Measurements from ENCODE around the gene XPO1.
"Not testable (repeated sequence)": the region's sequence is repeated elsewhere in the genome, so short reads cannot be mapped to it uniquely, and the experiment has no call there.

XPO1 gene

DNA sequence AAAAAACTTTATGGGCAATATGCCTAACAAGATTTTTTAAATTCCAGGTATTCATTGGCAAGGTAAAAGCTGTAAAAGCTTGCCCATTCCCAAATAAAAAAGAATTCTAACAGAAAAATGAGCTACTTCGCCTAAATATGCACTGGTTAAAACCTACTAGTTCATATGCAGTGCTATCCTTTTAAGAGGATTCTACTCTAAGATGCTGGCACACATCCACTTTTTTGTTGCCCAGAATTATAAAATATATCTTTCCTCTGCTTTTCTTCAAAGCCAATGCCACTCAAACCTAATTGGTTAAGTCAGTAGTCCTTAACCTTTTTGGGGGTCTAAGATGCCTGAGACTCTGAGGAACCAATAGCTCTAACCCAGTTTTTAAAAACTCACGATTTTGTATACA is 3.2 kb downstream of the XPO1 start:
- no peak for DNase-seq (ENCODE audit: low read depth in 2 of 2)

DNA sequence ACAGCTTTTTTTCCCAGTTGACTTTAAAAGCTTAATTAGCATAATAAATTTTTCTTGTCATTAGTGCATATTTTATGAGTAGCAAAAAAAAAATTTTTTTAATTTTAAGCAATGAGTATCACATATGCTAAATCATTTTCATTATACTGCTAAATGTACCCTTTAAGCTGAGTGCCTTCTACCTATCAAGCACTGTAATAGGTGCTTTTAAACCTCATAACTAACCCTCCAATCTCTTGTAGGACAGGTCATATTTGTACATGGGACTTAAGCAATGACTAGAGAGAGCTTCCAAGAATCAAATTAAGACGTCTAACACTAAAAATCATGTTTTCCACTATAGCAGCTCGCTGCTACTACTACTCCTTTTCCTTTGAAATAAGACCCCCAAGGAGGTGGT is 7.4 kb downstream of the XPO1 start:
- DNase-seq (ENCODE audit: low read depth in 2 of 2): no peak

- DNase-seq (ENCODE audit: low read depth in 2 of 2): no peak
These were observed 8.0 kb downstream of the XPO1 start for GRCh38 chr2:61529944-61530735.

GRCh38 chr2:61520261-61520660 is 17.9 kb downstream of the XPO1 start:
- DNase-seq (ENCODE audit: low read depth in 2 of 2): no peak

GRCh38 chr2:61512768-61513398 is 25.3 kb downstream of the XPO1 start:
- DNase-seq (ENCODE audit: low read depth in 2 of 2): no peak

- no peak for DNase-seq (ENCODE audit: low read depth in 2 of 2)
These were observed 27.2 kb downstream of the XPO1 start for GRCh38 chr2:61510674-61511671.

- DNase-seq (ENCODE audit: low read depth in 2 of 2): no peak
These were observed 33.2 kb downstream of the XPO1 start for GRCh38 chr2:61504949-61505348.

- DNase-seq (ENCODE audit: low read depth in 2 of 2): no peak
These were observed 39.1 kb downstream of the XPO1 start for GRCh38 chr2:61499060-61499459.

- no peak for DNase-seq (ENCODE audit: low read depth in 2 of 2)
These were observed 44.6 kb downstream of the XPO1 start for GRCh38 chr2:61493523-61493942.

DNA sequence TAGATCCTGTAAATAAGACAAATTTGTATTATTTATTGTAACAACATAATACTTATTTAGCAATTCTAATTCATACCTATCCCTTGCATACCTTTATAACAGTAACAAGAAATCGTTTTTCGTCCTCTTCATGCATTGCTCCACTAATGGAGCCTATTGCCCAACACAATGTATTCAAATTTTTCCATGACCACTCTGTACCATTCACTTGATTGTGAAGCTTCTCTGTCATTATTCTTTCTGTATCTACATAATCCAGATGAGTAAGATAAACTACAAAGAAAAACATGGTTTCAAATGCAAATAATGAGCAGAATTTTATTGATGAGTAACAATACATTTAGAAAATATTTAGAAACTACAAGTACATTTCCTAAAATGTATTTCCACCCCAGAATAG is 45.7 kb downstream of the XPO1 start:
- no peak for DNase-seq (ENCODE audit: low read depth in 2 of 2)

DNA sequence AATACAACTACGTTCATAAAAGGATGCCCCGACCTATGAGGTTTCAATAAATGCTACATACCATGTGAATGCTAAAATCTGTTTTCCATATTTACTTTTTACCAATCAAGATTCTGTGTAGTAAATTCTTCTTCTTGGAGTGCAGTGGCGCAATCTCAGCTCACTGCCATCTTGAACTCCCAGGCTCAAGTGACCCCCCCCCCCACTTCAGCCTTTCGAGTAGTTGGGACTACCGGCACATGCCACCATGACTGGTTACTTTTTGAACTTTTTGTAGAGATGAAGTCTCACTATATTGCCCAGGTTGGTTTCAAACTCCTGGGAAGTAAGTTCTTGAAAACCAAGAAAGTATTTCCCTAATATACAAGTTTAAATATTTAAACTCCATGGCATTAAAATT is 52.9 kb downstream of the XPO1 start:
- DNase-seq (ENCODE audit: low read depth in 2 of 2): no peak

DNA sequence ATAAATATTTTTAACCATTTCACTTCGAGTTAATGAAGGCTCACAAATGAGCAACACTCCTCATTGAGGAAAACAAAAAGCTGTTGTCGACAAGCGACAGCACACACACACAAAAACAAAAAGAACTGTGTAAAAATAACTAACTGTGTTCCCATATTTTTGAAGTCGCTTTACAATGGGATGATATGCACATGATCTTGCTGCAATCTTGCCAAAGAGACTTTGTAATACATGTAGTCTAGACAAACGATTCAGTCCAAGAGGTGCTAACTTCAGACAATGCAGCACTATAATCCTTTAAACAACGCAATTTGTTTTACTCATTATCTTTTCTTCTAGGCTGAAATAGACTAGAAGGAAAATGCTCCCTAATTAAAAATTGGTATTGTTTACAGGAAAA is 60.1 kb downstream of the XPO1 start:
- no peak for DNase-seq (ENCODE audit: low read depth in 2 of 2)

DNA sequence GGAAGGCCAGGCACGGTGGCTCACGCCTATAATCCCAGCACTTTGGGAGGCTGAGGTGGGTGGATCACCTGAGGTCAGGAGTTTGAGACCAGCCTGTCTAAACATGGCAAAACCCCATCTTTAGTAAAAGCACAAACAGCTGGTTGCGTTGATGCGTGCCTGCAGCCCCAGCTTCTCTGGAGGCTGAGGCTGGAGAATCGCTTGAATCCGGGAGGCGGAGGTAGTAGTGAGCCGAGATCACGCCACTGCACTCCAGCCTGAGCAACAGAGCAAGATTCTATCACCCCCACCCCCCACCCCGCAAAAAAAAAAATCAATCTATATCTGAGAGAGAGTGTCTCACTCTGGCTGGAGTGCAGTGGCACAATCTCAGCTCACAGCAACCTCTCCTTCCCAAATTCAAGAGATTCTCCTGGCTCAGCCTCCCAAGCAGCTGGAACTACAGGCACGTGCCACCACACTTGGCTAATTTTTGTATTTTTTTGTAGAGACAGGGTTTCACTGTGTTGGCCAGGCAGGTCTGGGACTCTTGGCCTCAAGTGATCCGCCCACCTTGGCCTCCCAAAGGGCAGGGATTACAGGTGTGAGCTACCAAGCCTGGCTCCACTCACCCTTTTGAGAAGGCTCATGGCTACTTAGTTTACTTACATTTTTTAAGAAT is 61.1 kb downstream of the XPO1 start:
- DNase-seq (ENCODE audit: low read depth in 2 of 2): not testable (repeated sequence)

DNA sequence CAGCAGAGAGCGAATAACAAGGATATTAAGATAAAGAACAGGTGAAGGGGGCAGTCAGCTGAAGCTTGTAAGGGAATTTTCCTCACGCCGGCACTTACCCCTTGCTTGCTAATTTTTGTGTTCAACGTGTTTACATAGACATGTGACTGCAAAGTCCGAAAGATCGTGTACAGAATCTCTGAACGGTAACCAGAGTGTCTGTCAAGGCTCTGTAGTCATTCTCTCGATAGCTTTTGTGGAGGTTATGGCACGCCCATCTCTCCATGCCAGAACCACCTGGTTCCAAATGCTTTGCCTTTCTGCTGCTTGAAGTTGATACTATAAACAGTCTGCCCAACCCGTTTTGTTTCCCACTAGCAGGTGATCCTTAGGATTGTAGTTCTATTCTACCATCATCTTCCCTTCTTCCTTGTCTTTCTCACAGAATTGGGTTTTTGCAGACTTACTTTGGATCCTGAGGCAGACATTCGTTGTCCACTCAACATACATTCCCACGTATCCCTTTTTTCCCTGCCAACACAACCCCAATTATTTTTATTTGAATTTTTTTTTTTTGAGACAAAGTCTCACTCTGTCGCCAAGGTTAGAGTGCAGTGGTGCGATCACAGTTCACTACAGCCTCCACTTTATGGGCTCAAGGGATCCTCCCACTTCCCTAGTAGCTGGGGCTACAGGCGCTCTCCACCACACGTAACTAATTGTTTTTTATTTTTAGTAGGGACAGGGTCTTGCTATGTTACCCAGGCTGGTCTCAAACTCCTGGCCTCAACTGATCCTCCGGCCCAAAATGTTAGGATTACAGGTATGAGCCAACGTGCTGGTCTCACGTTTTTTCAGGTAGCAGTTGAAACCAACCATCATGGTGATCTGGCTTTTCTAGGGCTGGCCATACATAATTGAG is 66.0 kb downstream of the XPO1 start:
- DNase-seq (ENCODE audit: low read depth in 2 of 2): no peak

GRCh38 chr2:61470965-61471904 is 66.9 kb downstream of the XPO1 start, which contains the start of gene USP34:
Gene USP34 (minus strand): TSS chr2:61471087. CDS start chr2:61470692, 395 bp downstream.
- peak; percentile 88 to 89 for DNase-seq (ENCODE audit: low read depth in 2 of 2)

DNA sequence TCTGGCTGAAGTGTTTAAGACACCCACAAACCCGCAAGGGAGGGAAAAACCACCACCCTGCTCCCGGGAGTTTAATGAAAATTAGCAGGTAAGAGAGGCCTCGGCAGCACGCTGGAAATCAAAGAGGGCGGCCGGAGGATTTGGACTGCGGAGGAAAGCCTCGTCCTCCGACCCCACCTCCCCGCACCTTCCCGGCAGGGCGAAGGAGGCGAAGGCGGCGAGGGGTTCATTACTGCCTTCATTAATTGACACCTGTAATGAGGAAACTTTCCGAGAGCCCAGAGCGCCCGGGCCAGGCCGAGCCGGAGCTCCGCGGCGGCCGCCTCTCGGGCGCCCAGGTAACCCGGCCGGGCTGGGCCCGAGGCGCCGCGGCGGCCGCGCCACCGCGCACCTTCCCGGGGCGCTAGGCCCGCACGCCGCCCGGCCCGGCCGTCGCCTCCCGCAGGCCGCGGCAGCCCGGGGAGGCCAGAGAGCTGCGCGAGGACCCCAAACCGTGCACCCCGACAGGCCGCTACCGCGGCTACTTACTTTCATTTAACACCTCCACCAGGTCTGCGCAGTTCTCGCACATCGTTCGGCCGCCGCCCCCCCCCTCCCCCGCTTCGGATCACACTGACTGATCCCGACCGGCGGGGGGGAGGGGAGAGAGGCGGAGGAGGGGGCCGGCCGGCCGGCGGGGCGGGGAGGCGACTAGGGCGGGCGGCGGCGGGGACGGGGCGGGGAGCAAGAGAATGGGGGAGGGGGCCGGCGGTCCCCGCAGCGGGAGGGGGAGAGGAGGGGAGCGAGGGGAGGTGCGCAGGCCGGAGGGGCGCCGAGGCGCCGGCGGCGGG is 67.8 kb downstream of the XPO1 start:
- peak; percentile 82 to 87 for DNase-seq (ENCODE audit: low read depth in 2 of 2)

DNA sequence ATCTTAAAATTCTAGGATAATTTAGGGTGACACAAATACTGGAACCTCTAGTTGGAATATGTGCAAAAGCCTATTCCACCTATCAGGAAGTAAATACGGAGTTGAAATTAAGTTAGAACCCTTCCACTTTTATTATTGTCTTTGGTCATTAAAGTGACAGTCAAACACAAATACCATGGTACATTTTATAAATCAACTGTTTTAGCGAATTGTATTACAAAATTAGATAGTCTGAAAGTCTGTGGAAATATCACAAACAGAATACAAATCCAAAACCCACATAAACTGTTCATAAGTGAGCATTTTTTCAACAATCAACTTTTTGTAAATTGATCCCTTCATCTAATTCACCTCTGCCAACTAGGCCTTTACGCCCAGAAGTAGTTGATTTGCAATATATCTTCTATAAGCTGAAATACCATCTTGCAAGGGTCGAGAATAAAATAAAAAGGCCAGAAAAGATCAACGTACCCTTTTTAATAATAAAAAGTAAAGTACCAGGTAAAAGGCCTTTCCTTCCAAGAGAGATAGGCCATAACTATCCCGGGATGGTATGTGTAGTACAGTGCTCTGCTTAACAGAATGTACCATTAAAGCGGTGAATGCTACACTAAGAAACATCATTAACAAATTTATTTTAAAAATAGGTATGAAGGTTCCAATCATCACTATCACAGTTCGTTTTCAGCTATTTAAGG is 68.6 kb downstream of the XPO1 start:
- no peak for DNase-seq (ENCODE audit: low read depth in 2 of 2)

DNA sequence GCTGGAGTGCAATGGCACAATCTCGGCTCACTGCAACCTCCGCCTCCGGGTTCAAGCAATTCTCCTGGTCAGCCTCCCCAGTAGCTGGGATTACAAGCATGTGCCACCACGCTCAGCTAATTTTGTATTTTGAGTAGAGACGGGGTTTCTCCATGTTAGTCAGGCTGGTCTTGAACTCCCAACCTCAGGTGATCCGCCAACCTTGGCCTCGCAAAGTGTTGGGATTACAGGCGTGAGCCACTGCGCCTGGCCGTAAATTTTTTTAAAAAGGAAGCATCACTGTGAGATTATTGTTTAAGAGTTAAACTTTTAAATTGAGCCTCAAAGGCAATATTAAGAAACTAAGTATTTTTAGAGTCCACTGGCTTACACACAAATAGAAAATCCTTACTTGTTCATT is 69.9 kb downstream of the XPO1 start:
- not testable (repeated sequence) for DNase-seq (ENCODE audit: low read depth in 2 of 2)

Measured in stimulated activated CD8-positive, alpha-beta memory T cell treated with anti-CD3 and anti-CD28 coated beads, Interleukin-2, amount 100 ng/mL, for 48 hours (primary cell).